Activated CD4-positive, alpha-beta memory T cell treated with anti-CD3 and anti-CD28 coated beads, Interleukin-2, amount 10 ng/mL, durations not matched to agents 7 days and 5 days (primary cell): ENCODE data around the gene SPTBN1. TPM values are rescaled to one million over a fixed set of nuclear protein-coding genes. Genes with fewer than 3 reads are reported as not detected.

Experiments used
- CTCF ChIA-PET: fragments of 350-600 bp; sonication (Branson Sonifier 250); formaldehyde crosslinking; loops from one replicate; lab custom pipeline; 2021; ENCODE audit warnings: antibody characterized with exemption, inconsistent platforms; lab: Charles Lee
- POLR2A ChIA-PET: fragments of 350-600 bp; sonication (Branson Sonifier 250); formaldehyde crosslinking; loops from one replicate; lab custom pipeline; 2021; ENCODE audit warnings: antibody characterized with exemption; lab: Charles Lee
- DNase-seq: peaks from one replicate; pipeline ENCODE4 v3.0.0-alpha.2; 2020
- H3K27ac Mint-ChIP-seq: one replicate; pipeline ENCODE4 v1.8.0; 2021; ENCODE audit warnings: mild to moderate bottlenecking, mixed read lengths
- H3K27me3 Mint-ChIP-seq: one replicate; pipeline ENCODE4 v1.8.0; 2021; ENCODE audit warnings: mixed read lengths
- H3K36me3 Mint-ChIP-seq: one replicate; pipeline ENCODE4 v1.8.0; 2021; ENCODE audit warnings: low read depth, mixed read lengths
- H3K4me1 Mint-ChIP-seq: one replicate; pipeline ENCODE4 v1.8.0; 2021; ENCODE audit warnings: mixed read lengths
- H3K4me3 Mint-ChIP-seq: one replicate; pipeline ENCODE4 v1.8.0; 2021; ENCODE audit warnings: mild to moderate bottlenecking, mixed read lengths
- H3K9me3 Mint-ChIP-seq: one replicate; pipeline ENCODE4 v1.8.0; 2021; ENCODE audit warnings: mixed read lengths
- total RNA-seq, 2 experiments: library from RNA; stranded (reverse); gene quantifications; one replicate each; pipeline ENCODE4 v1.2.3, GENCODE V29; 2021

The SPTBN1 gene
- total RNA-seq, 2 experiments from 2014 or later: 112 TPM

DNA sequence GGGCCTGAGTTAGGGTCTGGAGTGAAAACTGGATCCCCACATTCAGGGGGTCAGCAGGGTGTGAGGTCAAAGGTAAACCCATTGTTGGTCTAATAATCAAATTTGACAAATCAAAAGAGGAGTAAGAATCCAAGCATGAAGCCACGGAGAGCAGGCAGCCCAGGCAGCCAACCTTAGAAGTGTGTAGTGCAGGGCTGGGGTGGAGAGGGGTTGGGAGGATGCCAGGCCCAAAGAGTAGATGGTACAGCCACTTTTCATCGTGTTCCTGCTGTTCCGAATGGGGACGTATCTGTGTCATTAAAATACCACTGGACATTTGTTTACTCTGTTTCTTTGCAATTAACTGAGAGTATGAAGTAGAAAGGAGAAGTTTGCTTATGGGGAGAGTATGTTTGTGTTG, 16.5 kb upstream of the SPTBN1 start:
- ChIA-PET POLR2A (no interaction called here), CTCF (no interaction called here)
- Mint-ChIP-seq H3K27me3 (peaks cover 2% of the 10 kb centered on the region), H3K27ac (no peak overlapping the region), H3K9me3 (no peaks in the 10 kb centered on the region), H3K4me3 (no peak overlapping the region), H3K4me1 (no peaks in the 10 kb centered on the region), H3K36me3 (no peaks in the 10 kb centered on the region)
- DNase-seq: no peak

- Mint-ChIP-seq H3K36me3 (no peaks in the 10 kb centered on the region), H3K27me3 (peaks cover 2% of the 10 kb centered on the region), H3K27ac (no peak overlapping the region), H3K9me3 (no peaks in the 10 kb centered on the region), H3K4me1 (no peaks in the 10 kb centered on the region), H3K4me3 (no peak overlapping the region)
- ChIA-PET POLR2A (no interaction called here), CTCF (no interaction called here)
- DNase-seq: no peak
Measured at GRCh38 chr2:54440050-54440449, 16.1 kb upstream of the SPTBN1 start.

DNA sequence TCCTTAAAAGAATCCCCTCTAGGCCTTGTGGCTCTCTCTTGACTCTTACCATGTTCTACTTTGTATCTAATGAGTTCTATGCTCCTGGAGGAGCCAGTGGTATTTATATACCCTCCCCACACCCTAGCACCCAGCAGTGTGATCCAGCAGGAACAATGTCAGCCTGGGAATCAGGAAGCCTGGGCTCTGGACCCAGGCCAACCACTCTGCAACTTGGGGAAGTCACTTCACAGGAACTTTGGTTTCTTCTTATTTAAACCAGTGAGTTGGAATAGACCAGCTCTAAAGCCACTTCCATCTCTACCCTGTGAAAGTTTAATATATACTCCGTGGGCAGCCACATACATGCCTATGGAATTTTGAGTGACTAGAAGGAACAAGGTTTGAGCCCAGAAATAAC, 11.6 kb upstream of the SPTBN1 start:
- Mint-ChIP-seq H3K27ac (no peak overlapping the region), H3K36me3 (no peaks in the 10 kb centered on the region), H3K4me1 (no peaks in the 10 kb centered on the region), H3K9me3 (no peaks in the 10 kb centered on the region), H3K27me3 (peaks cover 2% of the 10 kb centered on the region), H3K4me3 (no peak overlapping the region)
- POLR2A ChIA-PET: no interaction called here
- DNase-seq: no peak
- CTCF ChIA-PET: interaction anchor here (0.7 kb wide), 1 partner anchor 29 kb away, joined by 6 read pairs; no protein-coding TSS in a partner anchor

- no peak overlapping the region for H3K27ac Mint-ChIP-seq
- H3K27me3 Mint-ChIP-seq: peaks cover 2% of the 10 kb centered on the region
- ChIA-PET POLR2A (no interaction called here), CTCF (no interaction called here)
- H3K36me3 Mint-ChIP-seq: no peaks in the 10 kb centered on the region
- no peak overlapping the region for H3K4me3 Mint-ChIP-seq
- no peaks in the 10 kb centered on the region for H3K9me3 Mint-ChIP-seq
- no peaks in the 10 kb centered on the region for H3K4me1 Mint-ChIP-seq
- no peak for DNase-seq
Measured at GRCh38 chr2:54446122-54446521, 10.0 kb upstream of the SPTBN1 start.

GRCh38 chr2:54446625-54447024, 9.5 kb upstream of the SPTBN1 start:
- no peaks in the 10 kb centered on the region for H3K9me3 Mint-ChIP-seq
- no peak for DNase-seq
- H3K27me3 Mint-ChIP-seq: peaks cover 2% of the 10 kb centered on the region
- no peaks in the 10 kb centered on the region for H3K36me3 Mint-ChIP-seq
- ChIA-PET CTCF (no interaction called here), POLR2A (no interaction called here)
- no peak overlapping the region for H3K4me3 Mint-ChIP-seq
- no peaks in the 10 kb centered on the region for H3K4me1 Mint-ChIP-seq
- no peak overlapping the region for H3K27ac Mint-ChIP-seq

DNA sequence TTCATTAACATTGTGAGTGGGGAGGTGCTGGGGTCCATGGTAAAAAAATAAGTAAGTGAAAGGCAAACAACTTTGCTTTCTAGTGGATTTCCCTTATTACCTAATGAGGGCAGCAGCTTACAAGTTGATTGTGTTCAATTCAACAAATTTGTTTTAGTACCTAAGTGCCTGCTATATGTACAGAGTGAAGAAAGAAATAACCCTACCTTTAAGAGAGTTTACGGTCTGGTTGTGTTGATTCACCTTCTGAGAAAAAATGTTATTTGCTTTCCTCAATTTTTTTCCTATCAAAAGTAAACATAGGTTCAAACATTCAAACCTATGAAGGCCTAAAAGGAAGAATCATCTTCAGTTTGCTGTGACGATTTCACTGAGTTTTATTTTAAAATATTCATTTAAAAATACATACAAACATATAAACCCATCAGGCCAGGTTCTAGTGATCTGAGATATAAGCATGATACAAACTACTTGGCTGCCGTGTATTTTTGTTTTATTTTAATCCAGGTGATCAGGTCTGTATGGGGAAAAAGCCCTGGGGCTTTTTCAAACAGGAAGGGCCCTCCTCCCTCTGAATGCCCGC, 1.5 kb upstream of the SPTBN1 start:
- no peak overlapping the region for H3K27ac Mint-ChIP-seq
- no peak for DNase-seq
- H3K36me3 Mint-ChIP-seq: no peaks in the 10 kb centered on the region
- H3K27me3 Mint-ChIP-seq: peaks cover 44% of the 10 kb centered on the region
- ChIA-PET CTCF (no interaction called here), POLR2A (no interaction called here)
- peaks cover 16% of the 10 kb centered on the region for H3K4me1 Mint-ChIP-seq
- no peaks in the 10 kb centered on the region for H3K9me3 Mint-ChIP-seq
- H3K4me3 Mint-ChIP-seq: peak overlapping the region; percentile 30

DNA sequence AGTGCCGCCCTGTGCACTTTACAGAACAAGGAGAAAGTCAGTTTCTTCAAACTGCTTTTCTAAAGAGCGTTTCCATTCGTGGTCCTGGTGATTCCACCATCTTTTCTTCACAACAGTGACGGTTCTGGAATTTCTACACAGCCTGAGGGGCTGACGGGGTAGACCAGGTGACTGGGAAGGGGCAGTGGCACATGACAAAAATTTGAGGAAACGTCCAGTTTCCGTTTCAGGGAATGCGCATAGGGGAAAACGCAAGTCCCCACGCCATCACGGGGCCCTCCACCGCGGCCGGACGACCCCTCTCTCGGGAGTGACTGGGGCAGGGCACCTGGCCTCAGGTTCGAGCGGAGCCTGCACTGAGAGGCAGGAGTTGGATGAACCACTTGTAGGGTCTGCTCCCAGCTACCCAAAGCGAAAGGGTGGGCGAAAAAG, 980 bp upstream of the SPTBN1 start:
- H3K4me1 Mint-ChIP-seq: peaks cover 16% of the 10 kb centered on the region
- peaks cover 47% of the 10 kb centered on the region for H3K27me3 Mint-ChIP-seq

DNA sequence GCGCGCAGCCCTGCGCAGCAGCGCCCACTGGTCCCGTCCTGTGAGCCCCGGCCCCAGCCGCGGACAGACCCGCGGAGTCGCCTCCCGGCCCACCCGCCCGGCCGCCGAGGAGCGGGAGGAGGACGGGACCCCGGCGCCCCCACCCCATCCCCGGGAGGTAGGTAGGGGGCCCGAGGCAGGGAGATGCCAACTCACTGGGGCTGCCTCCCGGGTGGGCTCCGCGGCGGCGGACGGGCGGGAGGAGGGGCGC, 160 bp downstream of the SPTBN1 start:
- POLR2A ChIA-PET: no interaction called here
- Mint-ChIP-seq H3K9me3 (no peaks in the 10 kb centered on the region), H3K36me3 (no peaks in the 10 kb centered on the region), H3K4me1 (peaks cover 16% of the 10 kb centered on the region), H3K27ac (no peak overlapping the region), H3K4me3 (no peak overlapping the region), H3K27me3 (peaks cover 52% of the 10 kb centered on the region)
- CTCF ChIA-PET: no interaction called here
- no peak for DNase-seq

More for the DNA sequence above, 980 bp upstream of the SPTBN1 start:
- no peaks in the 10 kb centered on the region for H3K36me3 Mint-ChIP-seq
- H3K9me3 Mint-ChIP-seq: no peaks in the 10 kb centered on the region
- no peak overlapping the region for H3K27ac Mint-ChIP-seq
- H3K4me3 Mint-ChIP-seq: peak overlapping the region; percentile 30
- ChIA-PET CTCF (no interaction called here), POLR2A (no interaction called here)
- DNase-seq: no peak

- Mint-ChIP-seq H3K27ac (no peak overlapping the region), H3K9me3 (no peaks in the 10 kb centered on the region), H3K4me1 (peaks cover 16% of the 10 kb centered on the region), H3K36me3 (no peaks in the 10 kb centered on the region), H3K27me3 (peaks cover 54% of the 10 kb centered on the region), H3K4me3 (peak overlapping the region; percentile 77)
- POLR2A ChIA-PET: interaction anchor here (1.1 kb wide), 2 partner anchors 102 to 341 kb away, joined by 3 to 4 read pairs; no protein-coding TSS in a partner anchor
- no peak for DNase-seq
- CTCF ChIA-PET: no interaction called here
Measured at GRCh38 chr2:54456612-54457322, 640 bp downstream of the SPTBN1 start.

DNA sequence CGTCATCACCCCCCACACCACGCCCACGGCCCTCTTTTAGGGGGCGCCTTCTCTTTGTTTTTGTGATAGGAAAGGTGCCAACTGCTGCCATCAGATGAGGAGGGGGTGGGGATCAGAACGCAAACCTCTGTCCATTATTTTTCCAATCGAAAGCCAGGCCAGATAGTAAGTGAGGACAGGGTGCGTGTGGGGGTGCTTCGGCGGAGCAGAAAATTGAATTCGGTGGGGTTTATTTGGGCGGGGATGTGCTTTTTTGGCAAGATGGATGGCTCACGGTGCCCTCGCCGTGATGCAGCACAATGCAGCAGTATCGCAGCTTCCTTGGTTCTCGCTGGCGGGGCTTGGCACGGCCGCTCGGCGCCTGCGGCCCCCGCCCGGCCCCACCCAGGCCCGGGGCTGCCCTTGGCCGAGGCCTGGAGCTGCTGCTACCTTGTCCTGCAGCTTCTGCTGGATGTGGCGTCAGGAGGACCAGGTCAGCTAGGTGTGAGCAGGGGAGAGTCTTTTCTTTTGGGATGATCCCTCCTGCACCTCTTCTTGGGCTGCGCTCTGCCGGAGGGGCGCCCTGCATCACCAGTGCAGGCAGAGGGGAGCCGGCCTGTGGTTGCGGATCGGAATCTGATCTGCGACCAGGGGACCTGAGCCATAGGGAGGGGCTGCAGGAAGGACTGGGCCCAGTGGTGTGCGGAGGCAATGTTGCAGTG, 1.3 kb downstream of the SPTBN1 start:
- POLR2A ChIA-PET: interaction anchor here (1.1 kb wide), 2 partner anchors 101 to 341 kb away, joined by 3 to 4 read pairs; no protein-coding TSS in a partner anchor
- Mint-ChIP-seq H3K4me3 (peak overlapping the region; percentile 77), H3K27ac (no peak overlapping the region), H3K9me3 (no peaks in the 10 kb centered on the region), H3K36me3 (no peaks in the 10 kb centered on the region), H3K27me3 (peaks cover 53% of the 10 kb centered on the region), H3K4me1 (peaks cover 16% of the 10 kb centered on the region)
- DNase-seq: no peak
- CTCF ChIA-PET: no interaction called here

DNA sequence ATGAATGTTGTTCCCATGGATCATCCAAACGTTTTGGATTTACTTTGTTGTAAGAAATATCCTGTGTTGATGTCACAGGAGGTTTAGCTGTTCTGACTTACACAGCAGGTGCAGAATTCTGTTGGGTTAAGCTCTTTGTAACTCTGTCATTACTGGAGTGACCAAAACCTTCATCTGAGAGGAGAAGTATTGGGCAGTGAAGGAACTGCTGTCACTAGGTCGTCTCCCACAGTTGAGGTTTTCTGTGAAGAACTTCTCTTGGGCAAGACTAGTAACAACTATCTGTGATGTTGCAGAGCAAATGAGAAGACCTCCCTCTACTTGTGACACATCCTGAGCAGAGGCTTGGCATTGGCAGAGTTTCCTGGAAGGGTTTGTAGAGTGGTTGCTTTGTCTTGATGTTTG, 2.9 kb downstream of the SPTBN1 start:
- peaks cover 16% of the 10 kb centered on the region for H3K4me1 Mint-ChIP-seq
- ChIA-PET CTCF (no interaction called here), POLR2A (no interaction called here)
- peaks cover 57% of the 10 kb centered on the region for H3K27me3 Mint-ChIP-seq
- no peak overlapping the region for H3K4me3 Mint-ChIP-seq
- no peak for DNase-seq
- no peaks in the 10 kb centered on the region for H3K9me3 Mint-ChIP-seq
- no peaks in the 10 kb centered on the region for H3K36me3 Mint-ChIP-seq
- no peak overlapping the region for H3K27ac Mint-ChIP-seq

DNA sequence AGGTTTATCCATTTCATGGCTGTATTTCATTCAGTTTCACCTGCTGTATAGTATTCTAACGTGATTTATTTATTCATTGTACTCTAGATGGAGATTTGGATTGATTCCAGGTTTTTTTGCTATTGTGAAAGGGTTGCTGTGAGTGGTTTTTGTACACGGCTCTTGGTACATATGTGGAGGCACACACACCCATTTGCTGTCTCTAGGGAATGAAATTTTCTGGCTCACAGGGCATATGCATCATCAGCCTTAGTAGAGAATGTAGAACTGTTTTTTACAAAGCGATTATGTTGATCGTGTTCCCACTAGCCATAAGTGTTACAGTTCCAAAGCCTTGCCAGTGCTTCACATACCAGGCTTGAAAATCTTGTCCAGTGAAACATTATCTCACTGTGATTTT, 5.1 kb downstream of the SPTBN1 start:
- H3K36me3 Mint-ChIP-seq: no peaks in the 10 kb centered on the region
- POLR2A ChIA-PET: no interaction called here
- DNase-seq: no peak
- H3K27ac Mint-ChIP-seq: no peak overlapping the region
- peaks cover 8% of the 10 kb centered on the region for H3K4me1 Mint-ChIP-seq
- CTCF ChIA-PET: no interaction called here
- no peak overlapping the region for H3K4me3 Mint-ChIP-seq
- H3K9me3 Mint-ChIP-seq: no peaks in the 10 kb centered on the region
- peaks cover 50% of the 10 kb centered on the region for H3K27me3 Mint-ChIP-seq

DNA sequence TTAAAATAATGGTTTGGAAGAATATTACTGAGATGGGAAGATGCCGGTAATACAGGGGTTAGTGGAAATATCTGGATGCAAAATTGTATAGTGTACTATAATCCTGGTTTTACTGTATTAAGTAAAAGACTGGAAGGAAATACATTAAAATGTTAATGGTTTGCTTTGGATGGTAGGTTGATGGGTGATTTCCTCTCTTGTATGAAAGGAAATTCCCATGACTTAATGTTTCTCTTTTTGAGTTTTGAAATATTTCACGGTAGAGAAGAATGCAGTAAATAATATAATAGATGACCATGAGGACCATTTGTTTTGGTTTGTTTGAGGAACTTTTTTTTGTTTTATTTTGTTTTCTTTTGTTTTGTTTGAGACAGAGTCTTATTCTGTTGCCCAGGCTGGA, 8.2 kb downstream of the SPTBN1 start:
- CTCF ChIA-PET: interaction anchor here (0.6 kb wide), 1 partner anchor 641 kb away, joined by 3 read pairs; no protein-coding TSS in a partner anchor
- no peak overlapping the region for H3K4me3 Mint-ChIP-seq
- H3K27me3 Mint-ChIP-seq: peaks cover 36% of the 10 kb centered on the region
- H3K9me3 Mint-ChIP-seq: no peaks in the 10 kb centered on the region
- POLR2A ChIA-PET: no interaction called here
- DNase-seq: no peak
- no peaks in the 10 kb centered on the region for H3K36me3 Mint-ChIP-seq
- no peaks in the 10 kb centered on the region for H3K4me1 Mint-ChIP-seq
- H3K27ac Mint-ChIP-seq: no peak overlapping the region
